Ovary (tissue), 9 donors: ENCODE measurements around the gene STMP1. TPM values are rescaled to one million over a fixed set of nuclear protein-coding genes. Genes with fewer than 3 reads are reported as not detected.

Experiments
- DNase-seq, 5 donors: peaks; one replicate each; pipeline ENCODE4 v3.0.0-alpha.2; 2019 to 2020
- H3K27ac ChIP-seq, 2 donors: fragments of 200-600 bp; one replicate each; pipeline versions ENCODE4 v1.5.1 to v1.8.0; 2019 to 2022
- H3K27me3 ChIP-seq: fragments of 200-600 bp; one replicate; pipeline ENCODE4 v1.8.0; 2022
- H3K36me3 ChIP-seq: fragments of 200-600 bp; sonication (generic); one replicate; pipeline ENCODE4 v1.5.1; 2019
- H3K4me1 ChIP-seq: one replicate; pipeline ENCODE4 v1.8.1; 2013; ENCODE audit warnings: mild to moderate bottlenecking, moderate library complexity; ENCODE audit not compliant: insufficient read depth
- H3K4me3 ChIP-seq: fragments of 200-600 bp; sonication (generic); one replicate; pipeline ENCODE4 v1.5.1; 2017
- H3K9me3 ChIP-seq, 2 donors: fragments of 200-600 bp in 1 of 2; sonication (generic) in 1 of 2; one replicate each; pipeline versions ENCODE4 v1.5.1 to v1.8.1; 2013 to 2019; ENCODE audit warnings: mild to moderate bottlenecking in 1 of 2, moderate library complexity in 1 of 2
- CTCF ChIP-seq, 3 donors: fragments of 450-650 bp in 2 of 3; fragments of 200-600 bp in 1 of 3; IDR thresholded peaks; one replicate each; pipeline versions ENCODE4 v1.5.1 to v1.8.0; 2016 to 2022; ENCODE audit warnings: antibody characterized with exemption in 3 of 3, mild to moderate bottlenecking in 1 of 3
- EP300 ChIP-seq: sonication (generic); formaldehyde crosslinking; IDR thresholded peaks from one replicate; pipeline ENCODE4 v1.6.1; 2017; ENCODE audit warnings: antibody characterized with exemption
- POLR2A ChIP-seq: fragments of 450-650 bp; IDR thresholded peaks from one replicate; pipeline ENCODE4 v1.6.1; 2017; ENCODE audit warnings: antibody characterized with exemption, mild to moderate bottlenecking, moderate library complexity
- WGBS, 3 donors: extraction: QIAGEN DNeasy Blood & Tissue Kit in 1 of 3; methylation state at CpG; one replicate each; pipeline versions ENCODE4 v1.1.5 to v1.1.7; 2013 to 2017; 5-methylcytosine and 5-hydroxymethylcytosine counted together
- intact Hi-C, 4 donors: fragments of 100-400 bp; cut with DNase I; formaldehyde crosslinking; loops; one replicate each; pipeline versions ENCODE4 v1.11.0 to v1.15.1; 2022 to 2023
- polyA plus RNA-seq, 2 donors: library from polyadenylated mRNA; stranded (reverse); fragments of 200-250 nt in 1 of 2; fragments of 350-450 nt in 1 of 2; fragmentation: Illumina TruSeq in 1 of 2; extraction: RNeasy Lipid Tissue Mini Kit (QIAGEN cat#74804) in 1 of 2; gene quantifications; one replicate each; pipeline ENCODE4 v1.2.3, GENCODE V29; 2013 to 2014
- total RNA-seq, 7 donors: library from RNA; depleted of rRNA in 2 of 7; stranded (reverse); fragments of >200 nt in 2 of 7; fragmentation: NEBNext Ultra II Directional in 3 of 7; extraction: Animal tissue kit (Norgen Biotek cat#: 25700) in 3 of 7; gene quantifications; one replicate each; pipeline versions ENCODE4 v1.1.0 to v1.2.4, GENCODE V29; 2016 to 2023
- donor health status: DM: no; HTN: no; CAD: no; lungs with moderate emphysema.
- donor health status: DM: no; HTN: no; CAD: no.
- donor health status: Bipolar disorder and iron deficiency.
- donor health status: DM: yes; HTN: yes; CAD: no.
- donor health status: DM: no; HTN: no; CAD: no.
- donor health status: DM: yes; HTN: yes; CAD: no.

STMP1 gene
- total and polyA plus RNA-seq, 9 donors, result 11.0 to 24.3 (median 19.7) TPM

GRCh38 chr7:135650831-135651573 lies 11.3 kb upstream of the STMP1 start:
- no peaks in the 10 kb centered on the region for H3K36me3 ChIP-seq
- H3K27ac ChIP-seq, result no peak overlapping the region
- no peaks in the 10 kb centered on the region for H3K9me3 ChIP-seq
- intact Hi-C loops, result no loop called here
- WGBS, 3 donors, result 79 to 83% (median 83%) methylated on average over 15 of the region's 15 CpGs
- no peak for DNase-seq
- no peak overlapping the region for H3K4me3 ChIP-seq
- no peaks in the 10 kb centered on the region for H3K4me1 ChIP-seq
- no peaks in the 10 kb centered on the region for H3K27me3 ChIP-seq
- TF ChIP-seq POLR2A (no peak), CTCF (IDR thresholded peaks at IDR 0.05) (no peak), EP300 (no peak)

GRCh38 chr7:135653340-135654080 lies 8.8 kb upstream of the STMP1 start:
- no peaks in the 10 kb centered on the region for H3K27me3 ChIP-seq
- no peak overlapping the region for H3K4me3 ChIP-seq
- TF ChIP-seq POLR2A (no peak), EP300 (no peak), CTCF (IDR thresholded peaks at IDR 0.05) (no peak)
- H3K36me3 ChIP-seq, result no peaks in the 10 kb centered on the region
- WGBS, 3 donors, result 74 to 81% (median 77%) methylated on average over 12 of the region's 12 CpGs
- intact Hi-C loops, result no loop called here
- no peak overlapping the region for H3K27ac ChIP-seq
- no peaks in the 10 kb centered on the region for H3K9me3 ChIP-seq
- DNase-seq, result no peak
- no peaks in the 10 kb centered on the region for H3K4me1 ChIP-seq

- H3K27me3 ChIP-seq, result no peaks in the 10 kb centered on the region
- H3K27ac ChIP-seq, result no peak overlapping the region
- DNase-seq, result no peak
- 84 to 93% (median 90%) methylated on average over 5 of the region's 5 CpGs for WGBS, 3 donors
- intact Hi-C loops, result no loop called here
- H3K9me3 ChIP-seq, result no peaks in the 10 kb centered on the region
- TF ChIP-seq EP300, result no peak
- TF ChIP-seq CTCF (IDR thresholded peaks at IDR 0.05), result no peak
- TF ChIP-seq POLR2A, result no peak
- H3K4me1 ChIP-seq, result peaks cover 3% of the 10 kb centered on the region
- H3K4me3 ChIP-seq, result no peak overlapping the region
- no peaks in the 10 kb centered on the region for H3K36me3 ChIP-seq
Observed at GRCh38 chr7:135658564-135658963, 3.8 kb upstream of the STMP1 start.

GRCh38 chr7:135659159-135659846 lies 3.0 kb upstream of the STMP1 start:
- Histone ChIP-seq H3K9me3 (no peaks in the 10 kb centered on the region), H3K4me3 (no peak overlapping the region), H3K27me3 (no peaks in the 10 kb centered on the region), H3K4me1 (peaks cover 3% of the 10 kb centered on the region), H3K27ac (no peak overlapping the region), H3K36me3 (no peaks in the 10 kb centered on the region)
- WGBS, 3 donors, result 76 to 88% (median 80%) methylated on average over 9 of the region's 9 CpGs
- DNase-seq, result no peak
- intact Hi-C loops, result no loop called here
- no peak for TF ChIP-seq EP300
- no peak for TF ChIP-seq POLR2A
- TF ChIP-seq CTCF (IDR thresholded peaks at IDR 0.05), result no peak
